Suprapubic skin (tissue), 3 donors: ENCODE results near the gene NSG1.

Source experiments
- POLR2A ChIP-seq, 2 donors: fragments of 450-650 bp; IDR thresholded peaks; one replicate each; pipeline ENCODE4 v1.6.1; 2017; ENCODE audit warnings: antibody characterized with exemption in 2 of 2, mild to moderate bottlenecking in 2 of 2, moderate library complexity in 2 of 2
- TF ChIP-seq, protein P1 (sequence below), 2 donors: fragments of 200-600 bp in 1 of 2; fragments of 450-650 bp in 1 of 2; sonication (generic) in 1 of 2; IDR thresholded peaks; one replicate each; pipeline ENCODE4 v1.5.1; 2016 to 2019; ENCODE audit warnings: antibody characterized with exemption in 2 of 2, mild to moderate bottlenecking in 1 of 2, moderate library complexity in 1 of 2

DNA sequence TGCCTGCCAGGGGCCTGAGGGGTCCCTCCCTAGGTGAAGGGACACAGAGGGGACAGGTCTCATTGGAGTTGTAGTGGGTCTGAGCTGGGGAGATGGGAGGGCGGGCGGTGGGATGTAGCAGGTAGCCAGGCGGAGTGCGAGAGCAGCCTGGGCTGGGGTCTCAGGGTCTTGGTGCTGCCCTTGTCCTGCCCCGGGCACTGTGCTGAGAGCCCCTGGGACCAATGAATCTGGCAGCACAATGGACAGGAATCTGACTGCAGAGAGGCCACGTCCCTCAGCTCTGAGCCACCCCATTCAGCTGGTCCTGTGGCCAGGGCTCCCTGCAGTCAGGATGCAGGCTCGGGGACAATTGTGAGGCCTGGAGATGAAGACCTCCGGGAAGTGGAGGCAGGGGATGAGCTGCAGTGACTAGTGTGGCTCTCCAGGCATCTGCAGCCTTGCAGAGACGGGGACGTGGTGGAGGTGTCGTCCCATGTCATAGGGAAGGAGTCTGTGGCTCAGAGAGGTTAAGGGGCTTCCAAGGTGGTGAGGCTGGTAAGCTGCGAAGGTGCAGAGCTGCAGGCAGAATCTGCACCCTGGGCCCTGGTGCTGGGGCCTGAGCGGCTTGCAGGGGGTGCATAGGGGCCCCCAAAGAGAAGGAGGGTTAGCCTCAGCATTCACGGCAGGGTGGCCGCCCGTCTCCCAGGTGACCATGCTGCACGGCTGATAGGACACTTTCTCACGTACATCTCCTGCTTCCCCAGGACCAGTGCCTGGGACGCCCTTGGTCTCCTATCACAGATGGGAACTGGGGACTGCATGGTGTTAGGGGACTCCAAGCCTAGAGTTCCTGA lies 20.6 kb downstream of the NSG1 start:
- TF ChIP-seq, protein P1, sequence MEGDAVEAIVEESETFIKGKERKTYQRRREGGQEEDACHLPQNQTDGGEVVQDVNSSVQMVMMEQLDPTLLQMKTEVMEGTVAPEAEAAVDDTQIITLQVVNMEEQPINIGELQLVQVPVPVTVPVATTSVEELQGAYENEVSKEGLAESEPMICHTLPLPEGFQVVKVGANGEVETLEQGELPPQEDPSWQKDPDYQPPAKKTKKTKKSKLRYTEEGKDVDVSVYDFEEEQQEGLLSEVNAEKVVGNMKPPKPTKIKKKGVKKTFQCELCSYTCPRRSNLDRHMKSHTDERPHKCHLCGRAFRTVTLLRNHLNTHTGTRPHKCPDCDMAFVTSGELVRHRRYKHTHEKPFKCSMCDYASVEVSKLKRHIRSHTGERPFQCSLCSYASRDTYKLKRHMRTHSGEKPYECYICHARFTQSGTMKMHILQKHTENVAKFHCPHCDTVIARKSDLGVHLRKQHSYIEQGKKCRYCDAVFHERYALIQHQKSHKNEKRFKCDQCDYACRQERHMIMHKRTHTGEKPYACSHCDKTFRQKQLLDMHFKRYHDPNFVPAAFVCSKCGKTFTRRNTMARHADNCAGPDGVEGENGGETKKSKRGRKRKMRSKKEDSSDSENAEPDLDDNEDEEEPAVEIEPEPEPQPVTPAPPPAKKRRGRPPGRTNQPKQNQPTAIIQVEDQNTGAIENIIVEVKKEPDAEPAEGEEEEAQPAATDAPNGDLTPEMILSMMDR (IDR thresholded peaks at IDR 0.05) = no peak
- TF ChIP-seq POLR2A (IDR thresholded peaks at IDR 0.05) = no peak
